Activated CD8-positive, alpha-beta T cell treated with anti-CD3 and anti-CD28 coated beads for 36 hours (primary cell): ENCODE data around the gene IL13. TPM values are rescaled to one million over a fixed set of nuclear protein-coding genes. Genes with fewer than 3 reads are reported as not detected.
A peak's percentile ranks its signal among the peaks of the same experiment; 100 is the strongest.

Source experiments
- ATAC-seq: fragments of 200-7000 bp; cut with Tn5 transposase; one replicate; pipeline ENCODE4 v1.10.0; 2021; ENCODE audit warnings: mild to moderate bottlenecking, moderate library complexity
- CTCF ChIA-PET: fragments of 350-600 bp; sonication (Branson Sonifier 250); formaldehyde crosslinking; loops from one replicate; lab custom pipeline; 2021; ENCODE audit warnings: antibody characterized with exemption; lab: Charles Lee
- POLR2A ChIA-PET: fragments of 350-600 bp; sonication (Branson Sonifier 250); formaldehyde crosslinking; loops from one replicate; lab custom pipeline; 2021; ENCODE audit warnings: antibody characterized with exemption; lab: Charles Lee
- DNase-seq: peaks from one replicate; pipeline ENCODE4 v3.0.0-alpha.2; 2020
- H3K27ac Mint-ChIP-seq: one replicate; pipeline ENCODE4 v1.8.0; 2021; ENCODE audit warnings: mild to moderate bottlenecking, mixed read lengths
- H3K27me3 Mint-ChIP-seq: one replicate; pipeline ENCODE4 v1.8.0; 2021; ENCODE audit warnings: mixed read lengths
- H3K36me3 Mint-ChIP-seq: one replicate; pipeline ENCODE4 v1.8.0; 2021; ENCODE audit warnings: low read depth, mixed read lengths
- H3K4me1 Mint-ChIP-seq: one replicate; pipeline ENCODE4 v1.8.0; 2021; ENCODE audit warnings: low read depth, mixed read lengths
- H3K4me3 Mint-ChIP-seq: one replicate; pipeline ENCODE4 v1.8.0; 2021; ENCODE audit warnings: mild to moderate bottlenecking, moderate library complexity, mixed read lengths
- H3K9me3 Mint-ChIP-seq: one replicate; pipeline ENCODE4 v1.8.0; 2021; ENCODE audit warnings: mixed read lengths
- CTCF ChIP-seq: fragments of 200-600 bp; IDR thresholded peaks from one replicate; pipeline ENCODE4 v1.8.0; 2022; ENCODE audit warnings: antibody characterized with exemption, mild to moderate bottlenecking
- intact Hi-C: fragments of 100-400 bp; cut with micrococcal nuclease; formaldehyde crosslinking; loops from one replicate; pipeline ENCODE4 v1.10.0; 2022
- total RNA-seq, 2 experiments: library from RNA; stranded (reverse); gene quantifications; one replicate each; pipeline ENCODE4 v1.2.3, GENCODE V29; 2021

Gene IL13
- total RNA-seq, 2 experiments from 2014 or later: 4.8 to 6.5 TPM

GRCh38 chr5:132662004-132662401, 4.0 kb downstream of the IL13 start:
- peaks cover 61% of the 10 kb centered on the region for H3K4me1 Mint-ChIP-seq
- no peak for DNase-seq

GRCh38 chr5:132662925-132663770, 5.2 kb downstream of the IL13 start:
- peak overlapping the region; percentile 11 for H3K4me3 Mint-ChIP-seq
- POLR2A ChIA-PET: interaction anchor here (9.9 kb wide), 1 partner anchor 20 kb away, joined by 102 read pairs; no protein-coding TSS in a partner anchor
- H3K27me3 Mint-ChIP-seq: peaks cover 3% of the 10 kb centered on the region
- DNase-seq: peak; percentile 75
- CTCF ChIA-PET: interaction anchor here (0.7 to 1.2 kb wide), 3 partner anchors 22 to 277 kb away, joined by 3 to 4 read pairs (median 4); no protein-coding TSS in a partner anchor
- no peaks in the 10 kb centered on the region for H3K9me3 Mint-ChIP-seq
- no peaks in the 10 kb centered on the region for H3K36me3 Mint-ChIP-seq
- intact Hi-C loops: no loop called here
- TF ChIP-seq CTCF: no peak
- peak; percentile 76 for ATAC-seq
- peak overlapping the region; percentile 83 for H3K27ac Mint-ChIP-seq
- peaks cover 52% of the 10 kb centered on the region for H3K4me1 Mint-ChIP-seq

More at GRCh38 chr5:132662004-132662401, 4.0 kb downstream of the IL13 start:
- no peak overlapping the region for H3K4me3 Mint-ChIP-seq
- intact Hi-C loops: no loop called here
- ChIA-PET POLR2A (interaction anchor here (0.9 to 9.9 kb wide), 2 partner anchors 13 to 19 kb away, joined by 4 to 102 read pairs; no protein-coding TSS in a partner anchor), CTCF (interaction anchor here (0.9 to 2.6 kb wide), 3 partner anchors 21 to 158 kb away, joined by 3 to 10 read pairs (median 10); no protein-coding TSS in a partner anchor)
- H3K27ac Mint-ChIP-seq: peak overlapping the region; percentile 29
- H3K9me3 Mint-ChIP-seq: no peaks in the 10 kb centered on the region
- H3K36me3 Mint-ChIP-seq: no peaks in the 10 kb centered on the region
- ATAC-seq: no peak
- peaks cover 11% of the 10 kb centered on the region for H3K27me3 Mint-ChIP-seq
- no peak for TF ChIP-seq CTCF

GRCh38 chr5:132663771-132664695, 6.1 kb downstream of the IL13 start:
- TF ChIP-seq CTCF: no peak
- Mint-ChIP-seq H3K36me3 (no peaks in the 10 kb centered on the region), H3K4me3 (peak overlapping the region; percentile 31), H3K27ac (peak overlapping the region; percentile 83), H3K27me3 (no peaks in the 10 kb centered on the region), H3K9me3 (no peaks in the 10 kb centered on the region), H3K4me1 (peaks cover 50% of the 10 kb centered on the region)
- DNase-seq (peak; percentile 43), ATAC-seq (peak; percentile 22)
- POLR2A ChIA-PET: interaction anchor here (1.1 to 9.9 kb wide), 2 partner anchors 10 to 21 kb away, joined by 4 to 102 read pairs; partner anchors contain the start of gene IL4
- CTCF ChIA-PET: interaction anchor here (0.7 kb wide), 1 partner anchor 27 kb away, joined by 3 read pairs; no protein-coding TSS in a partner anchor
- intact Hi-C loops: no loop called here

GRCh38 chr5:132664696-132665209, 6.8 kb downstream of the IL13 start:
- H3K4me3 Mint-ChIP-seq: no peak overlapping the region
- peaks cover 49% of the 10 kb centered on the region for H3K4me1 Mint-ChIP-seq
- ATAC-seq (no peak), DNase-seq (no peak)
- H3K27ac Mint-ChIP-seq: peak overlapping the region; percentile 83
- CTCF ChIA-PET: interaction anchor here (0.9 kb wide), 1 partner anchor 15 kb away, joined by 3 read pairs; no protein-coding TSS in a partner anchor
- H3K36me3 Mint-ChIP-seq: no peaks in the 10 kb centered on the region
- no peaks in the 10 kb centered on the region for H3K27me3 Mint-ChIP-seq
- TF ChIP-seq CTCF: no peak
- H3K9me3 Mint-ChIP-seq: no peaks in the 10 kb centered on the region
- intact Hi-C loops: no loop called here
- POLR2A ChIA-PET: interaction anchor here (1.1 to 9.9 kb wide), 2 partner anchors 9 to 22 kb away, joined by 4 to 102 read pairs; partner anchors contain the start of gene IL4
